ENCODE results near the gene RSRC2. TPM values are rescaled to one million over a fixed set of nuclear protein-coding genes. Genes with fewer than 3 reads are reported as not detected.
"Not testable (repeated sequence)": the region's sequence is repeated elsewhere in the genome, so short reads cannot be mapped to it uniquely, and the experiment has no call there.

Gene RSRC2
- total and polyA plus RNA-seq, 10 donors = 39.3 to 104 (median 81.8) TPM

- no peaks in the 10 kb centered on the region for H3K9me3 ChIP-seq
- intact Hi-C loops (cut with DNase I; ENCODE audit: low total_unique reads) = no loop called here
- no peak overlapping the region for H3K27ac ChIP-seq
- H3K4me3 ChIP-seq = no peak overlapping the region
- H3K27me3 ChIP-seq (replicated peaks in 1 of 7) = no peaks in the 10 kb centered on the region
- H3K36me3 ChIP-seq = peaks cover 0 to 9% (median 7%) of the 10 kb centered on the region in 6 donors
- TF ChIP-seq CTCF (IDR thresholded peaks at IDR 0.05 in 8 of 11, conservative IDR thresholded peaks at IDR 0.05 in 3 of 11) (no peak), POLR2A (IDR thresholded peaks at IDR 0.05) (no peak), POLR2AphosphoS5 (IDR thresholded peaks at IDR 0.05) (no peak)
- 46 to 84% (median 76%) methylated on average over 4 of the region's 4 CpGs for WGBS, 5 donors
- no peak for DNase-seq
- peaks cover 0 to 12% (median 9%) of the 10 kb centered on the region in 6 donors for H3K4me1 ChIP-seq
These were observed 58.8 kb downstream of the RSRC2 start for GRCh38 chr12:122467983-122468382.

GRCh38 chr12:122464317-122465042 lies 62.3 kb downstream of the RSRC2 start:
- H3K4me1 ChIP-seq; H3K36me3 ChIP-seq; intact Hi-C loops (cut with DNase I; ENCODE audit: low total_unique reads); H3K27me3 ChIP-seq (replicated peaks in 1 of 7); H3K9me3 ChIP-seq; DNase-seq; H3K27ac ChIP-seq; H3K4me3 ChIP-seq: not testable (repeated sequence)
- 77 to 91% (median 84%) methylated on average over 17 of the region's 17 CpGs for WGBS, 5 donors

GRCh38 chr12:122460641-122461040 lies 66.1 kb downstream of the RSRC2 start:
- Histone ChIP-seq H3K36me3 (no peaks in the 10 kb centered on the region), H3K27ac (no peak overlapping the region), H3K9me3 (no peaks in the 10 kb centered on the region), H3K4me1 (no peaks in the 10 kb centered on the region), H3K27me3 (replicated peaks in 1 of 7) (no peaks in the 10 kb centered on the region), H3K4me3 (no peak overlapping the region)
- no peak for DNase-seq
- intact Hi-C loops (cut with DNase I; ENCODE audit: low total_unique reads) = no loop called here
- 69 to 84% (median 70%) methylated on average over 2 of the region's 2 CpGs for WGBS, 5 donors
- TF ChIP-seq POLR2A (IDR thresholded peaks at IDR 0.05) (no peak), POLR2AphosphoS5 (IDR thresholded peaks at IDR 0.05) (no peak), CTCF (IDR thresholded peaks at IDR 0.05 in 8 of 11, conservative IDR thresholded peaks at IDR 0.05 in 3 of 11) (no peak)

GRCh38 chr12:122460061-122460460 lies 66.7 kb downstream of the RSRC2 start:
- H3K27me3 ChIP-seq (replicated peaks in 1 of 7) = no peaks in the 10 kb centered on the region
- H3K4me3 ChIP-seq = no peak overlapping the region
- no peak overlapping the region for H3K27ac ChIP-seq
- intact Hi-C loops (cut with DNase I; ENCODE audit: low total_unique reads) = no loop called here
- no peaks in the 10 kb centered on the region for H3K36me3 ChIP-seq
- no peaks in the 10 kb centered on the region for H3K9me3 ChIP-seq
- TF ChIP-seq CTCF (IDR thresholded peaks at IDR 0.05 in 8 of 11, conservative IDR thresholded peaks at IDR 0.05 in 3 of 11) = no peak
- no peak for TF ChIP-seq POLR2AphosphoS5 (IDR thresholded peaks at IDR 0.05)
- TF ChIP-seq POLR2A (IDR thresholded peaks at IDR 0.05) = no peak
- DNase-seq = no peak
- H3K4me1 ChIP-seq = no peaks in the 10 kb centered on the region
- WGBS, 5 donors = 89 to 97% (median 90%) methylated on average over 7 of the region's 7 CpGs
